ENCODE data around the gene C9orf153.
A peak's percentile ranks its signal among the peaks of the same experiment; 100 is the strongest.
"Not testable (repeated sequence)": the region's sequence is repeated elsewhere in the genome, so short reads cannot be mapped to it uniquely, and the experiment has no call there.

Gene C9orf153

GRCh38 chr9:86259557-86259956 is at the start of gene C9orf153:
Gene C9orf153 (minus strand): TSS chr9:86259657. CDS start chr9:86229603, 30,054 bp downstream.
- DNase-seq: no peak

DNA sequence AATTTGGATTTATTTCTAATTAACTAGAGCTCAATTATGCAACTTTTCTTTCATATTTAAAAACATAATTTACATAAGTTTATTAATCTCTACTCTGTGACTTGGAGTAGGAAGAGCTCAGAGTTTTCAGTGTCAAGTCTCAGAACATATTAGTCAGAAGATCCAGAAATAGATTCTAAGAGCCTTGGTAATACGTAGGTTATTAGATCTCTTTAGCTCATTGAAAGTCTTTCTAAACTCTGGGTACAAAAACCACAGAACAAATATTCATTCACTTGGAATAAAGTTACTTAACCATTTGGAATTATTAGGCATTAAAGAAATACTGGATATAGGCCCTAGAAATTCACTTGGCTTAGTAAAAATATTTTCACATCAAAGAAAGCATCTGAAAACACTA is 49.2 kb upstream of the C9orf153 start:
- DNase-seq: no peak

- no peak for DNase-seq
These were observed 44.8 kb upstream of the C9orf153 start for GRCh38 chr9:86304236-86304730.

GRCh38 chr9:86303316-86303975 is 44.0 kb upstream of the C9orf153 start:
- DNase-seq: no peak

DNA sequence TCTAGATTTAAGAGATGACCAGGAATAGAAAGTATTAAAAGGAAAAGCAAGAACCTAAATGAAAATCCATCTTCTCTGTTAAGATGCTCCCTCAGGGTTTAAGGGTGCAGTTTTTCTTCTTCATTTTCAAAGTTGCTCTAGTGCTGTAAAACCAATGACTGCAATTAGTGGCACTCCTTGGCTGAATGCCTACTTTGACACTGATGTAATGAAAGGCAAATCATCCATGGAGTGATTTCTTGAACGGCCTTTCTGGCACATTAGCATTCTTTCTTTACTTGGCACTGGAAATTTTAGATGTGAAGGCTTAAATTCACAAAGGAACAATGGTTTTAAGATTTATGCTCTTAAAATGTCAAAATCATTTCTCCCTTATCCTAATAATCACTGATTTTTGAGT is 42.2 kb upstream of the C9orf153 start:
- no peak for DNase-seq

DNA sequence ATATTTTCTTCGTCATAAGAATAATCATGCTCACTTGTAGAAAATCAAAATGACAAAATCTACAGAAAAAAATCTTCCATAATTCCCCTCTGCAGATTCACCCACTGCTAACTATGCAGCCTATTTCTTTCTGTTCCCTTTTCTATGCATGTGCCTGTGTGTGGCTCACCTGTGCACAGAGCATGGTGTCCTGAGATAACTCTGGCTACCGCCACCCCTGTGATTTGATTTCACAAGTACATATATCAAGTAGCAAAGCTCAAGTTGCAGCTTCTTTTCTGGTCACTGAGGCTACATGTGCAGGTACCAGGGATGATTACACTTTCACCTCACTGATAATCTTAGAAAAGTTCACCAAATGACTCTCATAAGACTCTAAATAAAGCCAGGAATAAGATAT is 41.2 kb upstream of the C9orf153 start:
- DNase-seq: no peak

DNA sequence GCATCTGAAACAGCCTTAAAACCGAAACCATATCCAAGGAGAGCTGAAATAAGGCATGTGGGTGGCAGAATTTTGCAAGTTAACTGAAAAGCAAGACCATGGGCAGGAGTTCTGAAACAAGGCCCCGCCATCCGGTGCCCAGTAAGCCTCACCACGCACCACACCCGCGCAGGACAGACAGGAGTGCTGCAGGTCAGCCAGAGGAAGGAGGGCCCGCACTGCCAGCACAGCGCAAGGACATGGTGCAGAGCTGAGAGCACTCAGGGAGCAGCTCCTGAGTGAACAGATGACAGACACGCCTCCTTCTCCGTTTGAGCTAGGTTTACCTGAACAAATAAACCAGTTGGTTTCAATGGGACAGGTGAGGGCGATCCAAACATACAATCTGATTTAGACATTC is 39.4 kb upstream of the C9orf153 start:
- DNase-seq: no peak

- DNase-seq: not testable (repeated sequence)
These were observed 30.9 kb upstream of the C9orf153 start for GRCh38 chr9:86290341-86290740.

DNA sequence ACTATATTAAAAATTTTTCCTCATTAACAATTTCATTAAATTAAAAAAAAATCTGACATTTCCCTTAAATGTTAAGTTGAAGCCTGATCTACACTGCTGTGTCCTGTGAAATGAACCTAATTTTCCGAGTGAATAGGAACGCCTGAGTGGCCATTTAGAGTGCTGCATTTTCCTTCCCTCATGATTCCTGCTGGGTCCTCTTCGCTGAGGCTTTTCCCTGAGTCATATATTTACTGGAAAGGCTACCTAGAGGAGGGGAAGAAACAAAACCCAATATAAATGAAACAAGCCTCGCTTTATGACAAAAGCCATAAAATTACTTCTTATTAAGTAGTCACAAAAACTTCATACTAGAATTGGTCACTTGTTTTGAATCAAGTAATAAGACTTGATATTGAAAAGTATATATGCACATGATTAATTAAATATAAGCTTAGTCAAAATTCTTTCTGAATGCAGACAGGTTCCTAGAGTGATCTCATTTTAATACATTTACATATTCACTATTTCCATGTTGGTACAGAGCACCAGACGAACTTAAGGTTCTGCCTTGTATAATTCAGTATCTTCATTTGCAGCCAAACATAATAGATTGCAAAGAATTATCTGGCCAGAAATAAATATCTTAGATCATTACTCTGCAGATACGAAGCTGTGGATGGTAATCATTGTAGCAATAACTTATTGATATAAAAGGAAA is 29.2 kb upstream of the C9orf153 start:
- DNase-seq: no peak

- no peak for DNase-seq
These were observed 27.6 kb upstream of the C9orf153 start for GRCh38 chr9:86287013-86287412.

DNA sequence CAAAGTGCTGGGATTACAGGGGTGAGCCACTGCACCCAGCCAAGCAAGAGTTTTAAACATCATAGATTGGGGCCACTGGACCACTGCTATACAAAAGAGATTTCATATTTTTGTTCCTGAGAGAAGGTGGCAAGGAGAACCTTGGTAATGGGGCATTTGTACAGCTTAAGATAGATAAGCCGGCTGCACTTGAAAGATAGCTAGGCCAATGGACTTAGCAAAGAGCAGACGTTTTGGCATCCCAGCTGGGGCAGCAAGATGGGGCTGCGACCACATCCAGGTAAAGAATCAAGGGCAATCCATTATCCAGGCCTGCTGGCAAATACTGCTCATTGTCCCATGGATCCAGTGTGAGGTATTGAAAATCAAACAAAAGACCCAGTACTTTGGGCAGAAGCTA is 26.8 kb upstream of the C9orf153 start:
- no peak for DNase-seq

GRCh38 chr9:86285261-86285660 is 25.8 kb upstream of the C9orf153 start:
- no peak for DNase-seq

DNA sequence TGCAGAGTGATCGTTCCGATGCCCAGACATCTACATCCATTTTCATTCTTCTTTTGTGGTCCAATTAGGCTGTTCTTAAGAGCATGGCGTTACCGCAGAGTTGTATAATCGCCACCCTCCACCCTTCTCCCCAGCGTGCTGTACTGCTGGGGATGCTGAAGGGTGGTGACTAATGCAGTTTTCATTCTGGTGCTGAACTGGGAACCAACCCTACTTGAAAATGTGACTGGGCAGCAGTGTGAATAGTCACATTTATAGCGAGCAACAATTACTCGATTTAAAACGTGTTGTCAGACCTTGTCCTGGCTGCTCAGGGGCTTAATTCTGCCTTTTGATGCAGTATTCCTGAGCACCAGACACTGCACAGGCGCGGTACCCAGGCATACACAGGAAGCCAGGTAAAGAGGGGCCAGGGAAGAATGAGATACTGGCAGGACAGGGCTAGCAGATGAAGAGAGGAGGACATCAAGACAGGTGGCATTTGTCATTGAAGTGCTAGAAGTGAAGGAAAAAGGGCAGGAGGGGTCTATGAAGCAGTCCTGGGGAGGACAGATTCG is 23.6 kb upstream of the C9orf153 start:
- no peak for DNase-seq

DNA sequence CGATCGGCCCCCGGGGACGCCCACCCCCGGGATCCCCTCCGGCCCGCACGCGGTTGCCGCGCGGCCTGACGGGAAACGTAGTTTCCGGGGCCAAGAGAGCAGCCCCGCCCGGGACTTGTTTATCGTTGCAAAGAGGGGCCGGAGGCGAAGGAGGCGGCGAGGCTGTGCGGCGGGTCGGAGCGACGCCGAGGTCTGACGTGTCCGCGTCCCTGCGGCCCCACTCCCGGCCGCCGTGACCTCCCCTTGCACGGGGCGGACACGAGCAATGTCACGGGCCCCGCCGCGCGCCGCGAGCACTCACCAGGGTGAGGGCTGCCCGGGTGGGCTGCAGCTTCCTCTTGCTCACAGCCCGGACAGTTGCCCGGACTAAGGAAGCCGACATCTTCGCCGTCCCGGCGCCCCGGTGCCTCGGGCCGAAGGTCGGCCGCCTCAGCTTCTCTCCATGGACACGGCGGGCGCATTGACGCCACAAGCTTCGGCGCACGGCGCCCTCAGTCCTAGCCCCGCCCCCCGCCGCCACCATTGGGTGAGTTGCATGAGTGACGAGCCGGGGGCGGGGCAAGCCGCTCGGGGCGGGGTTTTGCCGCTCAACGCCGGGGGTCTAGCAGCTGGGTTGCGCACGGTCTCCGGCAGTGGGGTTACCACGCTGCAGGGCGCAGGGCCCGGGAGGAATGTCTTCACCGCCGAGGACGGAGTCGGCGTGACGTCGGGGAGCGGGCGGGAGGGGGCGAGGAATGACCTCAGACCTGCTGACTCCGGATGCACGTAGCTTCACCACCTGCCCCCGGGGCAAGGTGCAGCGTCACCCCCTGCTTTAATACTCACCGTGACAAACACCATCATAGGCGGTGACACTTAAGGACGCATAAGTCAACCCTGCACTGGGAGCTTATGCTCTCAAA is 22.9 kb upstream of the C9orf153 start, which contains the start of gene ISCA1:
ISCA1 (minus strand) TSS at position 462 of the 902 bp plus-strand sequence; CDS start at position 382, 80 bp downstream.
- DNase-seq: peak; percentile 89

DNA sequence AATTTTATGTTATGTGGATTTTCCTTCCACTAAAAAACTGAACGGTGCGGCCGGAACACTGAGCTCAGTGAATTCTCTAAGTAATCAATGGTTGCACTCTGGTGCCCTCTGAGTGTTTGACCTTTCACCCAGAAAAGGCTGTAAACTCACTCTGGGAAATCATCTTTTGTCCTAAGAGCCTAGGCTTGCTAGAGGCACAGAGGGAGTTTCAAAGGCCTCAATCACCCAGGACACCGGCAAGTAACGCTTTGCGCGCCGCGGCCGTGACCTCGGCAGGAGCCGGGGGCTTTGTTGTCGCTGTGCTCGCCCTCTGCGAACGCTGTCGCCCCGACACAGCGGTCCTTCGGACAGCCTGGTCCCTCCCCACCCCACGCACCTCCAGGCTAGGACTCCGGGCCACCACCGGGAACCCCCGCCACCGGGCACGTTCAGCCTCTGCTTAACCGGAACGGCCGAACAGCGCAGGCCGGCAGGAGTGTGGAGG is 22.2 kb upstream of the C9orf153 start:
- DNase-seq: no peak

DNA sequence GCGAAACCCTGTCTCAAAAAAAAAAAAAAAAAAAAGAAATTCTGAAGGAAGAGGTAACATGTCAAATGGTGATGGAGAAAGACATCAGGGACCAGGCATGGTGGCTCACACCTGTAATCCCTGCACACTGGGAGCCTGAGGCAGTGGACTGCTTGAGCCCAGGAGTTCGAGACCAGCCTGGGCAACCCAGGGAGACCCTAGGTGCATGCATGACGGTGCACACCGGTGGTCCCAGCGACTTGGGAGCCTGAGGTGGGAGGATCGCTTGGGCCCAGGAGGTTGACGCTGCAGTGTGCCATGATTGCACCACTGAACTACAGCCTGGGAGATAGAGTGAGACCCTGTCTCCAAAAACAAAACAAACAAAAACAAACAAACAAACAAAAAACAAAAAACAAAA is 21.1 kb upstream of the C9orf153 start:
- DNase-seq: no peak

DNA sequence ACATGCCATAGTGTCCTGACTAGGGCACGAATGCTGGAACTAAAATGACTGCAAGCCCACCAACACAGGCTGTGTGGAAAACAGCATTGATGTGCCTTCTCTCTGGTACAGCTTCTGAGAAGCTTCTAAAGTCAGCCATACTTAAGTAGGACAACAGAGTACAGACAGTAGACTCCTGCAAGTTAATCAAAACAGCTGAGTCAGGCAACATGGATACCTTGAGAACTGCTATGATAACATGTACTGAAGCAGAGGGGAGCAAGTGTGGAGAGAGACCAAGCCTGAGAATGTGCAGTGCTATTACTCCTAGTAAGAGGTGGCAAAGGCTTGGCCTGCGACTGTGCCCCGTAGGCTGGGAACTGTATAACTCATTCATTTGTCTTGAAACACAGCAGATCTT is 20.4 kb upstream of the C9orf153 start:
- no peak for DNase-seq

DNA sequence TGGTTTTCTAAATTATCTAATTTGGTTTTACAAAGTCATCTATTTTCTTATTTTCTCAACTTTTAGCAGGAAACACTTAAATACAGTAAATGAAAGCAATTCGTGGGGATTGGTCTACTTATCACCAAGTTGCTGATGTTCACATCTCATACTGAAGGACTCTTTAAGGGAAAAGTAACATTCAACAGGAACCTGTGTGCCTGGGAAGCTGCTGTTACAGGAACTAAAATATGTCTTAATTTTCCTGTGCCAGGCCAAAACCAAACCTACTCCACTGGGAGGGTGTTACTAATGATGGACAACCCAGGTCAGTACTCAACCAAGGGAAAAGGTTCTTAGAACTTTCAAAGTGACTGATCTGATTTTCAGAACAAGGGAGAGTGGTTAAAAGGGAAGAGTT is 17.6 kb upstream of the C9orf153 start:
- DNase-seq: no peak

DNA sequence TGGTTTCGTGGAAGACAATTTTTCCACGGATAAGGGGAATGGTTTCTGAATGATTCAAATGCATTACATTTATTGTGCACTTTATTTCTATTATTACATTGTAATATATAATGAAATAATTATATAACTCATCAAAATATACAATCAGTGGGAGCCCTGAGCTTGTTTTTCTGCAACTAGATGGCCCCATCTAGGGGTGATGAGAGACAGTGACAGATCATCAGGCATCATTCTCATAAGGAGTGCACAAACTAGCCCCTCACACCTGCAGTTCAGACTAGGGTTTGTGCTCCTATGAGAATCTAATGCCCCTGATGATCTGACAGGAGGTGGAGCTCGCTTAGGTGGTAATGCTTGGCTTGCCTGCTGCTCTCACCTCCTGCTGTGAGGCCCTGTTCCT is 16.5 kb upstream of the C9orf153 start:
- no peak for DNase-seq

GRCh38 chr9:86274821-86275643 is 15.6 kb upstream of the C9orf153 start:
- no peak for DNase-seq

DNA sequence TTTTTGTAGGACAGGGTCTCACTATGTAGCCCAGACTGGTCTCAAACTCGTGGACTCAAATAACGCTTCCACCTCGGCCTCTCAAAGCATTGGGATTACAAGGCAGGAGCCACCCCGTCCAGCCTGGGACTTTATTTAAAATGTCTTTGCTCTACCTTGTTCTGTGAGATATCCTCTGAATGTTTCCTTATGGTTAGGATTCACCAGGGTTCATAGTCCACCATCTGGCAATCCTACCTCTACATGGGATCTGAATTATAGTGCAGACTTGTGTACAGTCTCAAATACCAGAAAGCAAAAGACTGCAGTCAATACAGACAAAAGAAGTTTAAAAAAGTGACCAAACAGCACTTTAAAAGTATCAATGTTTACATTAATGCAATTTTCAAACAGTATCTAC is 12.8 kb upstream of the C9orf153 start:
- no peak for DNase-seq

GRCh38 chr9:86263876-86264275 is 4.4 kb upstream of the C9orf153 start:
- DNase-seq: no peak
